C1 segment of cervical spinal cord (tissue), 14 donors: ENCODE data around the gene RFNG.

ENCODE experiments used
- DNase-seq, 14 donors: peaks; one replicate each; lab custom pipeline; 2025; lab: John Stamatoyannopoulos, UW

RFNG gene

DNA sequence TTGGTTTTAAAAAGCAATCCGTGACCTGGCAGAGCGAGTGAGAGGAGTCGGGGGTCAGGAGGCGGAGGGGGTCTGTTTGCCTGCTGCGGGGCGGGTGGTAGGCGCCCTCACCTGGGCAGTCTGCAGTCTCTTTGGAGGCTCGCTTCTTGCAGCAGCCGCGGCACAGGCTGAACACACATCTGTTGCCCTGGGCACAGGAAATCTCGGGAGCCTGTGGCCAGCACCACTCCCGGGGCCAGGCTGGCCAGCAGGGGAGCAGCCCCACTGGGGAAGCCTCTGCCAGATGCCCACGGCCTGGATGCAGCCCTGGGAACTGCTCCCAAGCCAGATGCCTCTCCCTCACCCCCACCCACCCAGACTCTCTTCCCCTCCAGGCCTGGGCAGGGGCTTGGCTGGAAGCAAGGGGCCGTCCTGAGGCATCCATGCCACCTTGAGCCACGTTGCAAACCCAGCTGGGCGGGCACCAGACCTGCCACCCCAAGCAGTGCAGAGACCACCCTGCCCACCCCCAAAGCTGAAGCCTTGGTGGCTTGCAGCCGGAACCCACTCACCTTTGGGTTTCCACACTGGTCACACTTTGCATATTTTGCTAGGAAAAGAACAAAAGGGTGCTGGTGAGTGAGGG is 6.7 kb upstream of the RFNG start:
- DNase-seq: no peak

DNA sequence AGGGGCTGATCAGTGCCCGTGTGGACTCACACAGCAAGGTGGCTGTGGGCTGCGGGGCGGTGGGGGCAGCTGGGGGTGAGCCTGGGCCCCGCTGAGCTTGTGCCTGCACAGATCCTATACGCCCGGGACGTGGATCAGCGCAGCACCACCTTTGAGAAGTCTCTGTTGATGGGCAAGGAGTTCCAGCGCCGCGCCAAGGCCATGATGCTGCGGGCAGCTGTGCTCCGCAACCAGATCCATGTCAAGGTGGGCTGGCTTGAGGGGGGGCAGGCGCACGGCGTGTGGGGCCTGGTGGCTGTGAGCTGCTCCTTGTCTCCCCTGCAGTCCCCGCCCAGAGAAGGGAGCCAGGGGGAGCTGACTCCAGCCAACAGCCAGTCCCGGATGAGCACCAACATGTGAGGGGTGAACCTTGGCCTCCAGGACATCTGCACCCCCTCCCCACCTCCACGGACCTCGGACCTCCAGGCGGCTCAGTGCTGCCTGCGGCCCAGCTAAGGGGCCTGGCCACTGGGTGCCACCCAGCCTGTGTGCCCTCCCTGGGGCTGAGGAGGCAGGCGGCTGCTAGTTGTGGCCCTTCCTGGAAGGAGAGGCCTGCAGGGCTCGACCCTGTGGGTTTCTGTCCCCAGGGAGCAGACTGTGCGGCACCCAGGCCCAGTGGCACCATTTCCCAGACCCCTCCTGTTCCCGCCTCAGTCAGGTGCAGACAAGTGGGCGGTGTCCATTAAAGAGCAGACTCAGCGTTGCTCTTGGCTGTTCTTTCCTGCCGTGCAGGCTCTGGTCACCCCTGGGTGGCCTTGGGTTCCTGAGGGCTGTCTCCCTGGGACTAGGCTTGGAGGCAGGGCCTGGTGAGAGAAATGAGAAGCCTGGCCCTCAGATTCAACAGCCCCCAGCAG is 5.4 kb upstream of the RFNG start:
- no peak for DNase-seq

DNA sequence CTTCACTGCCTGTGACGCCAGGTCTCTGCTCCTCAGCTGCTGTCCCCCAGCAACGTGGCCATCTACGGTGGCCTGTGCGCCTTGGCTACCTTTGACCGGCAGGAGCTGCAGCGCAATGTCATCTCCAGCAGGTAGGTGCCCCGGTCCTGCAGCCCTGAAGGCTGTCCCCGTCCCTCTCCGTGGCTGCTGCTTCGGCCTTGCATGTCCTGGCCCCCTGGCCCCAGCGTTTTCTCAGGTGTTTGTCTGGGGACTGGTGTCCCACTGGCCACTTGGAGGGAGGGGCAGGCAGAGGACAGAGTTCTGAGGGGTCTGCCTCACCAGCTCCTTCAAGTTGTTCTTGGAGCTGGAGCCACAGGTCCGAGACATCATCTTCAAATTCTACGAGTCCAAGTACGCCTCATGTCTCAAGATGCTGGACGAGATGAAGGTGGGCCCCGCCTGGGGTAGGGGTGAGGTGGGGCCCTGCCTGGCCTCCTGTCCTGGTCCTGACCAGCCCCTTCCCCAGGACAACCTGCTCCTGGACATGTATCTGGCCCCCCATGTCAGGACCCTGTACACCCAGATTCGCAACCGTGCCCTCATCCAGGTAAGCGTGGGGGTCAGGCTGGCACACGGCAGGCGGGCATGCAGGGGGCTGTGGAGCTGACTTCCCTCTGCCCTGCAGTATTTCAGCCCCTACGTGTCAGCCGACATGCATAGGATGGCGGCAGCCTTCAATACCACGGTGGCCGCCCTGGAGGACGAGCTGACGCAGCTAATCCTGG is 4.5 kb upstream of the RFNG start:
- no peak for DNase-seq

DNA sequence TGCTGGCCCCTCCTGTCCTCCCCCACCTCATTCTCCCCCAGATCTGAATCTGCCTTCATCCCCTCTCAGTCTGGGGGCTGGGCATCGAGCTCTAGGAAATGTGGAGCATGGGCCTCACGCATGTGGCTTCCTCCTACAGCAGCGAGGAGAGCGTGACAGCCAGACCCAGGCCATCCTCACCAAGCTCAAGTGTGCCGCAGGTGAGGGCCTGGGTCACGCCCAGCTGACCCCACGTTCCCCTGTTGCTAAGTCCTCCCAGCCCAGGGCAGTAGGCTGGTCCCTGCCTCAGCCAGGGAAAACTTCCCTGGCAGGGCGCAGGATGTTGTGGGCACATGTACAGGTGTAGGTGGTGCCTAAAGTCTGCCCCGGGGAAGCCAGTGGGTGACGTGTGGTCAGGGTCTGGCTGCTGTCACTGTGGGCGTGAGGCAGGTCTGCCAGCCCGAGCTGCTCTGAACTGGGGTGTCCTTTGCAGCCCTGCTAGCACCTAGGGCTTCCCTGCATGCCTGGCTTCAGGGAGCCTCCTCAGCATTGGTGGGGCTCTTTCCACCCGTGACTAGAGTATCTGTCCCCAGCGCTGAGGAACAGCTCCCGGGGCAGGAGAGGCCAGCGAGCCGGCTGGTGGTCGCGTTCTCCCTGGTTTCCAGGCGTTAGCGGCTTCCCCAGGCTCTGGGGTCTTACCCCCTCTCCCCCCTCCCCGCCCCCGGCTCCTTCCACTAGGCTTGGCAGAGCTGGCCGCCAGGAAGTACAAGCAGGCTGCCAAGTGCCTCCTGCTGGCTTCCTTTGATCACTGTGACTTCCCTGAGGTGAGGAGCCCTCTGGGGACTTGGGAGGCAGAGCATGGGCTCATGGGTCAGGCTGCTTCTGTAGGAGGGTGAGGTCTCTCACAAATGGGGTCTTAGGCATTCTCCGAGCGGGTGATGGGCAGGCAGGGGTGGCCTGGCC is 3.7 kb upstream of the RFNG start:
- DNase-seq: no peak

DNA sequence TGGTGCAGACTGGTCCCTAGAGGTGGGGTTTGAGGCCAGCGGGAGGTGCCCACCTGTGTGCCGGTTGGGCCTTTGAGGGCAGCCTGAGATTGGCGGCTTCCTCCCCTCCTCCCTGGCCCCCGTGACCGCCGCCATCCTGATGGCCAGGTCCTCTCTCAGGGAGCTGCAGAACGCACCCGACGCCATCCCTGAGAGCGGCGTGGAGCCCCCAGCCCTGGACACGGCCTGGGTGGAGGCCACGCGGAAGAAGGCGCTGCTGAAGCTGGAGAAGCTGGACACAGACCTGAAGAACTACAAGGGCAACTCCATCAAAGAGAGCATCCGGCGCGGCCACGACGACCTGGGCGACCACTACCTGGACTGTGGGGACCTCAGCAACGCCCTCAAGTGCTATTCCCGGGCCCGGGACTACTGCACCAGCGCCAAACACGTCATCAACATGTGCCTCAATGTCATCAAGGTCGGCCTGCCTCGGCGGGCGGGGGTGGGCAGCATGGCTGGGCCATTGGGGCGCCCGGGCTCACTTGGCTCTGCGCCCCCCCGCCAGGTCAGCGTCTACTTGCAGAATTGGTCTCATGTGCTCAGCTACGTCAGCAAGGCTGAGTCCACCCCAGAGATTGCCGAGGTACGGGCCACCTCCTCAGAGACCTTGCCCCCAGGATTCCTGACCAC is 2.9 kb upstream of the RFNG start:
- no peak for DNase-seq

DNA sequence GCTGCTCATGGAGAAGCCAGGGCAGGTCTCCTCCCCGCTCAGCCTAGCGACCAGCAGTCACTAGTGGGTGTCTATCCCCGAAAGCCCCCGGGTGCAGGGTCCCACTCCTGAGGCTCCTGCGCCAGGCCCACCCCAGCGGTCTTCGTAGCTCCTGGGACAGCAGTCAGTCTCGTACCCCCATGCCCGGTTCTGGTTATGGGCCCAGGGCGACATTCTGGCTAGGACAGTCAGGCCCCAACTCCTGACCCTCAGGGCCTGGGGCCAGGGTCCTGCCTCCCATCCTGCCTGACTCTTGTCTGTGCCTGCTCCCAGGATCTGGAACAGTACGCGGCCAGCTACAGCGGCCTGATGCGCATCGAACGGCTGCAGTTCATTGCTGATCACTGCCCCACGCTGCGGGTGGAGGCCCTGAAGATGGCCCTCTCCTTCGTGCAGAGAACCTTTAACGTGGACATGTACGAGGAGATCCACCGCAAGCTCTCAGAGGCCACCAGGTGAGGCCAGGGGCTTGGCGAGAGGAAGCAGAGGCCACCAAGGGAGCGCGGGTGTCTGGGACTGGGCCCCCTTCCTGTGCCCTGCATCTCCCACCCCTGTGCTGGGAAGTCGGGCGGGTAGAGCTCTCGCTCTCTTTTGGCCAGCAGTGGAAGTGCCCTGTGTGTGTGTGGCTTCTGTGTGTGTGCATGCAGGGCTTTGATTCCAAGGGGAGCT is 2.1 kb upstream of the RFNG start:
- DNase-seq: no peak

GRCh38 chr17:82053130-82053529 is 1.5 kb upstream of the RFNG start:
- DNase-seq: no peak

- DNase-seq: no peak
These were observed 1.0 kb upstream of the RFNG start for GRCh38 chr17:82052638-82053059.

GRCh38 chr17:82050761-82051641 is 610 bp downstream of the RFNG start:
- DNase-seq: no peak

- DNase-seq: no peak
These were observed 1.4 kb downstream of the RFNG start for GRCh38 chr17:82050152-82050760.

DNA sequence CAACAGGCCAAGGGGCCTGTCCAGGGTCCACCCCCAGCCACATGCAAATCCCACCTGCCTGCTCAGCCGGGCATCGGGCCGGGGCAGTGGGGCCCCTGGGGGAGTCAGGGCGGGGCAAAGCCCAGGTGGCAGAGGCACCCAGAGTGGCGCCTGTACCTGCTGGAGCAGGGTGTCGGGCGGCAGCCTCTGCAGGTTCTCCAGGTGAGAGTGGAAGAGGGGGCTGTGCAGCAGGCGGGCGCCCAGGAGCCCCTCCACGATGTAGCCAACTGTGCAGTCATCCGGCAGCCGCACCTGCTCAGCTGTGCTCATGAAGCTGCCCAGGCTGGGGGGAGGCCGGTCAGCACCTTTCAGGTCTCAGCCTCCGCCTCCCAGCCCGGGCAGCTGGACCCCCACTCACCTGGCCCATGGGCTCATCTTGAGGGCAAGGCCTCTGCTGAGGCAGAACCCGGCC is 2.1 kb downstream of the RFNG start:
- no peak for DNase-seq

DNA sequence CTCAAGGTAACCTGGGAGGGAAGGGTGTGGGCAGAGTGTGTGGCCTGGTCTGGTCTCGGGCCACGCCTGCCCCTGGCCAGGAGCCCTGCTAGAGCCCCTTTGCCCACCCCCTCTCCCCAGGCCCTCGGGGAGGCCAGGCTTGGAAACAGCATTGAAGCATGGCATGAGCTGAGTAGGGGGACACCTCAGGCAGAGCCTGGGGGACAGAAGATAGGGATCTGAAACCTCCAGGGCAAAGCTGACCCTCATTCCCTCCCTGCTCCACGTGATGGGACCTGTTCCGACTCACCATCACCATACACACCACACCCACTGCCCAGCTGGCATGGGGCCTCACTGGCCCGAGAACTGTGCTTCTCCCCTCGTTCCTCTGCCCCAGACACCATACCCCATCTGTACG is 2.5 kb downstream of the RFNG start:
- no peak for DNase-seq

DNA sequence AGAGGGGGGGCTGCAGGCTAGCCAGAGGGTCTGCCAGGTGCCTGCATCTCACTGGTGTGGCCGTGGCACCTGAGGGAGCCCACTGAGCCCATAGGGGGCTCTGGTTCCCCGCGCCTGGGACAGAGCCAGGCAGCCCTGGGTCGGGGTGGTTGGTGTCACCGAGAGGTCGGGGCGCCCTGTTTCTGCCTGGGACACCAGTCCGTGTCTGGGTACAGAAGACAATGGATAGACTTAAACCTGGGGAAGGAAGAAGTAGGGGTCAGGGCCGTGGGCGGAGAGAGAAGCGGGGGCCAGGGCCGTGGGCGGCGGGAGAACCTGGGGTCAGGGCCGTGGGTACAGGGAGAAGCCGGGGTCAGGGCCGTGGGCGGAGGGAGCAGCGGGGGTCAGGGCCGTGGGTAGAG is 3.0 kb downstream of the RFNG start:
- DNase-seq: no peak

- DNase-seq: no peak
These were observed 3.6 kb downstream of the RFNG start for GRCh38 chr17:82047914-82048570.

DNA sequence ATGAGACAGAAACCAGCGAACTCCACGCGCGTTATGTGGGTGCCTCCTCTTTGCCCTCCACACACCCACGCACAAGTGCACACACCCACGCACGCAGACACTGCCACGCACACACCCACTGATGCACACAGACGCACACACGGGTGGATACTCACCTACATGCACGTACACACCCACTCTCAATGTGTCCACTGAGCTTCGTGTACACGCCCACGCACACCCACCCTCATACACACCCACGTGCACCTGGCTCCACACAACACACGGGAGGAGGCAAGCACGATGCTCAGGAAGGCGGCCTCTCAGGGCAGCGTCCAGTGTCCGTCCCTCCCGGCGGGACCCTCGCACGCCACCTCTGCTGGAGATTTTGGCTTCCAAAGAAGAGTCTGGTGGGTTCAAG is 4.2 kb downstream of the RFNG start:
- DNase-seq: no peak

DNA sequence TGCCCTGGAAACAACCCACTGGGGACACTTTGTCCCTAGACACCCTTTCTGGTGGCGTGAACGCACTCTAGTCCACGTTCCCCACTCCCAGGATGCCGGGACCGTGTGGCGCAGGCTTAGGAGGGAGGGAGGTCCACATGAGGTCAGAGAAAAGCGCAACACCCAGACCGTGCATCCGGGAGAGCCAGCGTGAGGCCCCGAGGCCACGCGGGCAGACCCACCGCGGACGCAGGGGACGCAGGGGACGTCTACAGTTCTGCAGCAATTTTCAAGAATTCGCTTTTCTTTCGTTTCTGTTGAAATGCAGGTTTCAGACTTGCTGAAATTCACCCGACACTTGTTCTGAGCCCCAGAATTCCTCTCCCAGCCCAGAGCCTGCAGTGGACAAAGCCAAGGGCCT is 4.7 kb downstream of the RFNG start:
- no peak for DNase-seq

- no peak for DNase-seq
These were observed 5.6 kb downstream of the RFNG start for GRCh38 chr17:82045936-82046484.

DNA sequence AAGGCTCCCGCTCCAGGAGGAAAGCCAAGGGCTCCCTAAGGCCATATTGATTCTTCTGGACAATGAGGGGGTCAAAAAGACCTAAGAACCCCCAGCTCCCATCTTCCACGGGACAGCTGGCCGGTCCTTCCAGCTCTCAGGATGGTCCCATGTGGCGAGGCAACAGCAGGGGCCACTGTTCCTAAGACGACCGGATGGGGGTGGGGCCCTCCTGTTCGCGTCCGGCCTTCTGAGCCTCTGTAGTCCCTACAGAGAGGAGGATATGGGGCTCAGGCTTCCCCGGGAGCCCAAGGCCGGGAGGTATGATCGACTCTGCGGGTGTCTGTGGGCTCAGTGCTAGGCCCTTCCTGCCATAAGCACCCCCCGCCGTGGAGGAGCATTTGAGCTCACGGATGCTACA is 8.1 kb downstream of the RFNG start:
- no peak for DNase-seq
